ENCODE measurements around the gene FPR3.

- TF ChIP-seq CTCF (IDR thresholded peaks at IDR 0.05) (no peak), POLR2A (IDR thresholded peaks at IDR 0.05) (no peak)
Measured at GRCh38 chr19:51803967-51804366, 9.0 kb downstream of the FPR3 start.
